Type B pancreatic cell (in vitro differentiated cells): Measurements from ENCODE around the gene ENTREP1. TPM values are rescaled to one million over a fixed set of nuclear protein-coding genes. Genes with fewer than 3 reads are reported as not detected.

Experiments used
- DNase-seq: peaks from one replicate; pipeline ENCODE4 v3.0.0; 2021; ENCODE audit warnings: mixed read lengths; ENCODE audit not compliant: unreplicated experiment; ENCODE audit errors: extremely low spot score
- H3K27ac Mint-ChIP-seq: 2 replicates; pipeline ENCODE4 v1.8.0; 2021; ENCODE audit warnings: mild to moderate bottlenecking, mixed read lengths
- H3K27me3 Mint-ChIP-seq: 2 replicates; pipeline ENCODE4 v1.8.0; 2021; ENCODE audit warnings: mixed read lengths
- H3K36me3 Mint-ChIP-seq: 2 replicates; pipeline ENCODE4 v1.8.0; 2021; ENCODE audit warnings: mixed read lengths
- H3K4me1 Mint-ChIP-seq: one replicate; pipeline ENCODE4 v1.8.0; 2021; ENCODE audit warnings: mixed read lengths; ENCODE audit not compliant: unreplicated experiment
- H3K4me3 Mint-ChIP-seq: 2 replicates; pipeline ENCODE4 v1.8.0; 2021; ENCODE audit warnings: mild to moderate bottlenecking, mixed read lengths
- H3K9me3 Mint-ChIP-seq: 2 replicates; pipeline ENCODE4 v1.8.0; 2021; ENCODE audit warnings: mixed read lengths
- CTCF ChIP-seq: fragments of 200-600 bp; sonication (generic); conservative IDR thresholded peaks from 2 replicates; pipeline ENCODE4 v1.5.0; 2021; ENCODE audit warnings: antibody characterized with exemption, mild to moderate bottlenecking
- total RNA-seq: library from RNA; stranded (reverse); gene quantifications from 2 replicates; pipeline ENCODE4 v1.2.1, GENCODE V29; 2021; ENCODE audit warnings: low replicate concordance

ENTREP1 gene
- total RNA-seq, 1 donor from 2014 or later, result 3.0 TPM

GRCh38 chr9:69411931-69412740 lies 87.1 kb downstream of the ENTREP1 start:
- Mint-ChIP-seq H3K4me3 (no peak overlapping the region), H3K36me3 (no peaks in the 10 kb centered on the region), H3K9me3 (no peaks in the 10 kb centered on the region), H3K27me3 (peaks cover 23% of the 10 kb centered on the region), H3K27ac (no peak overlapping the region), H3K4me1 (no peaks in the 10 kb centered on the region)
- no peak for DNase-seq
- TF ChIP-seq CTCF, result no peak

DNA sequence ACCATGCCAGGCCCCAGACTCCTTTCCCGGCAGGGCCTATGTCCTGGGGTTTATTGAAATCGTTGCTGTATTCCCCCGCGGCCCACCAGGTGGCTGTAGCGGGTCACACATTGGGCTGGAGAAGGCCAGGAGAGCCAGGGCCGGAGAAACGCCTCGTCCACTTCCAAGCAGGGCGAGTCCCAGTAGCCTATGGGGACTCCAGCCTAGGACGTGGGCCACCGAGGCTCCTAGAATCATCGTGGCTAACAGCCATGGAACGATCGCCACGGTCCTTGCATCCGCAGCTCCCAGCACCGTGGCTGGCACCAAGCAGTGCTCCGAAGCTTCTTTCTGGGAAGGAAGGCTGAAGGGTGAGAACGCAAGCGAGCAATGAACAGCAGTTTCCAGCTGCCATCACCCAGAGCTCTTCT lies 87.7 kb downstream of the ENTREP1 start:
- peaks cover 23% of the 10 kb centered on the region for H3K27me3 Mint-ChIP-seq
- H3K27ac Mint-ChIP-seq, result no peak overlapping the region
- DNase-seq, result no peak
- no peaks in the 10 kb centered on the region for H3K4me1 Mint-ChIP-seq
- peak; percentile 82 for TF ChIP-seq CTCF
- H3K4me3 Mint-ChIP-seq, result no peak overlapping the region
- H3K36me3 Mint-ChIP-seq, result no peaks in the 10 kb centered on the region
- no peaks in the 10 kb centered on the region for H3K9me3 Mint-ChIP-seq

DNA sequence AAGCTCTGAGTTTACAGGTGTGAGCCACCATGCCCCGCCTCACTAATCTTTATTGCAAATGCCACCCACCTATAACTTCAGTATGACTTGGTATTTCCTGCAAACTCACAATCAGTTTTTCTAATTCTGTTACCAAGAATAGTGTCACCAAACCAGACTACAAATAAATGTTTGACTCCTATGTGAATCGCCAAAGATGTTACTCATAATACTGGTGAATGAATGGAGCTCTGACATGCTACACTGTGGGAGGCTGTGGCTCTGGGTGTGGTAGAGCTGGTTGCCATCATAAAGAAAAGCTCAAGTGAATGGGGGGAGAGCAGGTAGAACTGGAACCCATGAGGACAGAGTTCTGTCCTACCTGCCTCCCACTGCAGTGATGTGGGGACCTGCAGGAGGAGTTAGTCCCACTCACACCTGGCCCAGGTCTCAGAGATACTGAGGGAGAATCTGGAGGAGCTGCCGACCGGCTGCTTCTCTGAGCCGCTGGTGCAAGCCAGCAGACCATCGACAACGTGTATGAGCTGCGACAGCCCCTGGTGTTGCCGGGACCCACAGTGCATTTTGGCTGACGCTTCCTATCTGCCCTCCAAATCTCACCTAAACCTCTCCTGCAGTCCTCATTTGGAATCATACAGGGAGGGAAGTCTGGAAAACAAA lies 95.7 kb downstream of the ENTREP1 start:
- no peaks in the 10 kb centered on the region for H3K36me3 Mint-ChIP-seq
- no peaks in the 10 kb centered on the region for H3K9me3 Mint-ChIP-seq
- TF ChIP-seq CTCF, result no peak
- peaks cover 16% of the 10 kb centered on the region for H3K27me3 Mint-ChIP-seq
- H3K27ac Mint-ChIP-seq, result no peak overlapping the region
- DNase-seq, result no peak
- no peak overlapping the region for H3K4me3 Mint-ChIP-seq
- H3K4me1 Mint-ChIP-seq, result no peaks in the 10 kb centered on the region

- DNase-seq, result no peak
- peak; percentile 87 for TF ChIP-seq CTCF
- no peaks in the 10 kb centered on the region for H3K36me3 Mint-ChIP-seq
- H3K9me3 Mint-ChIP-seq, result no peaks in the 10 kb centered on the region
- no peak overlapping the region for H3K4me3 Mint-ChIP-seq
- peaks cover 16% of the 10 kb centered on the region for H3K27me3 Mint-ChIP-seq
- no peaks in the 10 kb centered on the region for H3K4me1 Mint-ChIP-seq
- no peak overlapping the region for H3K27ac Mint-ChIP-seq
Measured at GRCh38 chr9:69421908-69422801, 97.1 kb downstream of the ENTREP1 start.

DNA sequence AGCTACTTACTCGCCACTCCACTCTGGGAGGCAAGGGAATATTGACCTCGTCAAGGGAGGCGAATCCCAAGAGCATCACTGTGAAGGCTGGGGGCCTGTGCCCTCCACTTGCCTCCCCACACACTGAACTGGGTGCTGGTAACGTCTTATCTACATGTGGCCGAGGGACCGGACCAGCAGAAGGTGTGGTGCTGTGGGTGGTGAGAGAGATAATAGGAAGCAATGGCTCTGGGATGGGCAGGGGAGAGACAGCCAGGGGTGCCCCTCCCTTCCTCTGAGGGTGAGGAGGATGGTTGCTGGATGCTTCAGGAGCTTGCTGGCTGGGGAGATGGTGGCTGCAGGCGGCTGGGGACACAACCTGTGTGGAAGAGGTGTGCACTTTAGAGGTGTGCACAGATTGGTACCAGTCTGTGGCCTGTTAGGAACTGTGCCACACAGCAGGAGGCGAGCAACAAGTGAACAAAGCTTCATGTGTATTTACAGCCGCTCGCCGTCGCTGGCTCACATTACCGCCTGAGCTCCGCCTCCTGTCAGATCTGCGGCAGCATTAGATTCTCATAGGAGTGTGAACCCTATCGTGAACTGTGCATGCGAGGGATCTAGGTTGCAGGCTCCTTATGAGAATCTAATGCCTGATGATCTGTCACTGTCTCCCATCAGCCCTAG lies 100.3 kb downstream of the ENTREP1 start:
- H3K4me1 Mint-ChIP-seq, result no peaks in the 10 kb centered on the region
- no peaks in the 10 kb centered on the region for H3K9me3 Mint-ChIP-seq
- no peak overlapping the region for H3K4me3 Mint-ChIP-seq
- no peak for TF ChIP-seq CTCF
- H3K27ac Mint-ChIP-seq, result no peak overlapping the region
- no peak for DNase-seq
- no peaks in the 10 kb centered on the region for H3K36me3 Mint-ChIP-seq
- H3K27me3 Mint-ChIP-seq, result peaks cover 15% of the 10 kb centered on the region
